ENCODE results near the gene IRX2.

The IRX2 gene

GRCh38 chr5:2732850-2733249 lies 18.6 kb downstream of the IRX2 start:
- Histone ChIP-seq H3K4me1 (ENCODE audit: control insufficient read depth, insufficient read depth, low read length) (no peaks in the 10 kb centered on the region), H3K27me3 (ENCODE audit: control insufficient read depth, insufficient read depth, low read length) (peaks cover 3% of the 10 kb centered on the region), H3K9ac (ENCODE audit: low read length) (no peak overlapping the region), H3K4me3 (ENCODE audit: low read length) (no peak overlapping the region), H3K36me3 (ENCODE audit: control insufficient read depth, insufficient read depth, low read length) (no peaks in the 10 kb centered on the region), H3K27ac (ENCODE audit: low read depth, low read length) (no peak overlapping the region)

DNA sequence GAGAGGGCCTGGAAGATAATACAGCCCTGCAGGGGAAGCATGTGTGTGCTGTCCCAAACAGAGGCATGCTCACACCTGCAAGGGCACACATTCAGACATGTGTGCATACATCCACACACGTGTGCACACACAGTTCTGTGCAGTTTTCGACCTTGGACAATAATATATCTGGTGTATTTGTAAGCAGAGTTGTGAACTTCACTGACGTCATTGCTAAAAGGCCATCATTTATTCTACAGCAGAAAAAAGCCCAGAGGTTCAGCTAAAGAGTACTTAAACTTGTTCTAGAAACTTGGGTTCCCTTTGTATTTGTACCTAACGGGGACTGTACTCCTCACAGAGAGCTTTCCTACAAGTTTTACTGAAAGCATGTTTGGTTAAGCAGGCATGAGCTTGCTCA lies 19.5 kb downstream of the IRX2 start:
- H3K27me3 ChIP-seq (ENCODE audit: control insufficient read depth, insufficient read depth, low read length): peaks cover 3% of the 10 kb centered on the region
- H3K27ac ChIP-seq (ENCODE audit: low read depth, low read length): no peak overlapping the region
- no peak overlapping the region for H3K4me3 ChIP-seq (ENCODE audit: low read length)
- no peaks in the 10 kb centered on the region for H3K36me3 ChIP-seq (ENCODE audit: control insufficient read depth, insufficient read depth, low read length)
- H3K9ac ChIP-seq (ENCODE audit: low read length): no peak overlapping the region
- no peaks in the 10 kb centered on the region for H3K4me1 ChIP-seq (ENCODE audit: control insufficient read depth, insufficient read depth, low read length)

GRCh38 chr5:2729189-2729588 lies 22.3 kb downstream of the IRX2 start:
- no peaks in the 10 kb centered on the region for H3K4me1 ChIP-seq (ENCODE audit: control insufficient read depth, insufficient read depth, low read length)
- H3K27ac ChIP-seq (ENCODE audit: low read depth, low read length): no peak overlapping the region
- no peak overlapping the region for H3K9ac ChIP-seq (ENCODE audit: low read length)
- no peaks in the 10 kb centered on the region for H3K27me3 ChIP-seq (ENCODE audit: control insufficient read depth, insufficient read depth, low read length)
- no peak overlapping the region for H3K4me3 ChIP-seq (ENCODE audit: low read length)
- no peaks in the 10 kb centered on the region for H3K36me3 ChIP-seq (ENCODE audit: control insufficient read depth, insufficient read depth, low read length)

GRCh38 chr5:2727550-2727949 lies 23.9 kb downstream of the IRX2 start:
- no peaks in the 10 kb centered on the region for H3K27me3 ChIP-seq (ENCODE audit: control insufficient read depth, insufficient read depth, low read length)
- no peaks in the 10 kb centered on the region for H3K4me1 ChIP-seq (ENCODE audit: control insufficient read depth, insufficient read depth, low read length)
- no peak overlapping the region for H3K9ac ChIP-seq (ENCODE audit: low read length)
- H3K27ac ChIP-seq (ENCODE audit: low read depth, low read length): no peak overlapping the region
- H3K36me3 ChIP-seq (ENCODE audit: control insufficient read depth, insufficient read depth, low read length): no peaks in the 10 kb centered on the region
- H3K4me3 ChIP-seq (ENCODE audit: low read length): no peak overlapping the region

DNA sequence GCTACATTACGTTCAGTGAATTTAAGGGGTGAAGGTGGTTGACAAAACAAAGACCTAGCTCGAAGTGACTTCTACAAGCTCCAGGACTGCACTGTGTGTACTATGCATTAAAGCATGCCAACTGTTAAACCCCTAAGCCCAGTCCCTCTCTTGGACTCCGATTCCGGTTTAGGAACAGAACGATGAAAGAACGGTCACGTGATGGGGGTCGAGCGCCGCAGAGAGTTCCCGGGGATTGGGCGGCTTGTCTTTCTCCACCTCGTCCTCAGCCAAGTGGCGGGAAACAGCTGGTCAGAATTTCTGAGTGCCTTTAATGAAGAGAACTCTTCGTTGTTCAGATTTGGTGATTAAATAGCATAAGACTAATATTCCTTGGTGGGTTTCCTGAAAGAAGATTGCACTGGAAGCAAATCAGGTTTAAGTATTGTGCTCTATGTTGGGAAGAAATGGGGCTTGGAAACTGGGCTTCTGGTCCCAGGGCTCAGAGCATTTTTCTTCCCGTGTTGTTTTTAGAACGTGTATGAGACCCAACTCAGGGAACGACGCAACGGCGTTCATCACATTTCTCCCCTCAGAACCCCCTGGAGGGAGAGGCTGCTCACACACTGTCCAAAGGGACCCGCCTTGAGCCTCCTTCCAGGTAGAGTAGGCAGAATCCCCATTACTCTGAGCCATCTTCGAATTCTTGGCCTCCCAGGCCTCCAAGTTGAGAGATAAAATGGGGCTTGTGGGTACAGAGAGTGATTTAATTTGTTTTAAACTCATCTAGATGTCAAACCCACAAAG lies 25.3 kb downstream of the IRX2 start:
- H3K9ac ChIP-seq (ENCODE audit: low read length): no peak overlapping the region
- H3K4me3 ChIP-seq (ENCODE audit: low read length): no peak overlapping the region

DNA sequence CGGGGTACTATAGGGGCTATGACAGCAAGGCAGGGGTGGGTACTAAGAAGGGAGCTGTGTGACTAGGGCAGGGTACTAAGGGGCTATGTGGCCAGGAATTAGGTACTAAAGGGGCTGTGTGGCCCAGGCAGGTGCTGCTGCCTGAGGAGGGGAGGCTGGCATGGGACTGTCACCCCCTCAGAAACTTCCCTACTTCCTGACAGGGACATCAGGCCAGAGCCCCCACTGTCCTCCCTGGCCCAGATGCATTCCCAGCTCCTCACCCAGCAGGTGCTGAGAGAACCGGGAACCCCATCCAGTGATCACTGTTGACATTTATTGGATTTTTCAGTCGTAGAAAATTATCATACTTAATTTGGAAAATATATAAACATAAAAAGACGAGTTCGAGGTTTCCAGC lies 26.6 kb downstream of the IRX2 start:
- no peak overlapping the region for H3K4me3 ChIP-seq (ENCODE audit: low read length)
- H3K27me3 ChIP-seq (ENCODE audit: control insufficient read depth, insufficient read depth, low read length): no peaks in the 10 kb centered on the region
- H3K36me3 ChIP-seq (ENCODE audit: control insufficient read depth, insufficient read depth, low read length): no peaks in the 10 kb centered on the region
- no peaks in the 10 kb centered on the region for H3K4me1 ChIP-seq (ENCODE audit: control insufficient read depth, insufficient read depth, low read length)
- H3K27ac ChIP-seq (ENCODE audit: low read depth, low read length): no peak overlapping the region
- H3K9ac ChIP-seq (ENCODE audit: low read length): no peak overlapping the region

More for the DNA sequence above, 25.3 kb downstream of the IRX2 start:
- H3K36me3 ChIP-seq (ENCODE audit: control insufficient read depth, insufficient read depth, low read length): no peaks in the 10 kb centered on the region
- no peaks in the 10 kb centered on the region for H3K27me3 ChIP-seq (ENCODE audit: control insufficient read depth, insufficient read depth, low read length)
- no peaks in the 10 kb centered on the region for H3K4me1 ChIP-seq (ENCODE audit: control insufficient read depth, insufficient read depth, low read length)
- H3K27ac ChIP-seq (ENCODE audit: low read depth, low read length): no peak overlapping the region

DNA sequence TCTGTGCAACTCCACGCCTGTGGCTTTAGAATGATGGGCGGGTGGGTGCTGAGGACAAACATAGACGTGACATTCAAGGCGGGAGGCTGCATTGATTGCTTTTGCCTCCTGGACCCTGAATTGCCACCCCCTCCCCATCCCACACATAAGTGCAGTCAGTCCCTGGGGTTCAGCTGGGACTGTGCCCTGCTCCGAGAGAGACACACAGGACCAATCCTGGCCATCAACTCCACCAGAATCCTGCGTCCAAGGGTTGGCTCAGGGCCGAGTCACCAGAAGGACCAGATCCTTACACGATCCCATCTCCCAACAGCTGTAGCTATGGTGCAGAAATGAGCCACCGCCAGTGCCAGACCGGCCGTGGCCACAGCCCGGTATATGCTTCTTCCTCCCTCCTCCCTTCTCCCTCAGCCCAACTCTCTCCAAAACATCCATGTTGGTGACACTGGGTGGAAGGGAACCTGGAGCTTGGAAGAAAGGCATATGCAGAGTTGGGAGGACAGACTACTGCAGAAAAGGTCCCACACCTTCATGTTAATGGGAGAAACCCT lies 27.4 kb downstream of the IRX2 start:
- H3K27me3 ChIP-seq (ENCODE audit: control insufficient read depth, insufficient read depth, low read length): no peaks in the 10 kb centered on the region
- H3K9ac ChIP-seq (ENCODE audit: low read length): no peak overlapping the region
- no peak overlapping the region for H3K27ac ChIP-seq (ENCODE audit: low read depth, low read length)
- H3K4me3 ChIP-seq (ENCODE audit: low read length): no peak overlapping the region
- no peaks in the 10 kb centered on the region for H3K36me3 ChIP-seq (ENCODE audit: control insufficient read depth, insufficient read depth, low read length)
- H3K4me1 ChIP-seq (ENCODE audit: control insufficient read depth, insufficient read depth, low read length): no peaks in the 10 kb centered on the region

GRCh38 chr5:2722901-2723300 lies 28.6 kb downstream of the IRX2 start:
- no peak overlapping the region for H3K4me3 ChIP-seq (ENCODE audit: low read length)
- H3K36me3 ChIP-seq (ENCODE audit: control insufficient read depth, insufficient read depth, low read length): no peaks in the 10 kb centered on the region
- H3K4me1 ChIP-seq (ENCODE audit: control insufficient read depth, insufficient read depth, low read length): no peaks in the 10 kb centered on the region
- H3K27me3 ChIP-seq (ENCODE audit: control insufficient read depth, insufficient read depth, low read length): no peaks in the 10 kb centered on the region
- no peak overlapping the region for H3K9ac ChIP-seq (ENCODE audit: low read length)
- H3K27ac ChIP-seq (ENCODE audit: low read depth, low read length): no peak overlapping the region

- Histone ChIP-seq H3K27ac (ENCODE audit: low read depth, low read length) (no peak overlapping the region), H3K27me3 (ENCODE audit: control insufficient read depth, insufficient read depth, low read length) (no peaks in the 10 kb centered on the region), H3K36me3 (ENCODE audit: control insufficient read depth, insufficient read depth, low read length) (no peaks in the 10 kb centered on the region), H3K9ac (ENCODE audit: low read length) (no peak overlapping the region), H3K4me1 (ENCODE audit: control insufficient read depth, insufficient read depth, low read length) (no peaks in the 10 kb centered on the region), H3K4me3 (ENCODE audit: low read length) (no peak overlapping the region)
Observed at GRCh38 chr5:2721385-2722138, 29.9 kb downstream of the IRX2 start.

DNA sequence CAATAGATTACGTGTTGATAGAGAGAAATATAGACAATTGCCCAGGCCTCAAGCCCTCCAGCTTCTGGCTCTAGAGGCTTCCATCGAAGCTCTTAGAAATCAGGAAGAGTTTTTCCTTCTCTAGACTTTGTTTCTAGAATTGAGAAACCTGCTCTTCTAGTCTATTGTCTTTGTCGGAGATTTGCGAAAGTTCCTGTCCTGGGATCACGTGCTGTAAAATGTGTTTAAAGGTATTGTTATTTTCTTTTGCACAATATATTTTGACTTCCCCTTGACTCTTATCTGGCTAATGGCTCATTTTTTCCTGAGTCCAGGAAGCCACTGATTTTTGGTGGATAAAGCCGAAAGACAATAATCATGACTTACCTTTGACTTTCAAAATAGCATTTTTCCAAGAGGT lies 32.1 kb downstream of the IRX2 start:
- H3K9ac ChIP-seq (ENCODE audit: low read length): no peak overlapping the region
- no peaks in the 10 kb centered on the region for H3K4me1 ChIP-seq (ENCODE audit: control insufficient read depth, insufficient read depth, low read length)
- no peak overlapping the region for H3K27ac ChIP-seq (ENCODE audit: low read depth, low read length)
- H3K36me3 ChIP-seq (ENCODE audit: control insufficient read depth, insufficient read depth, low read length): no peaks in the 10 kb centered on the region
- no peak overlapping the region for H3K4me3 ChIP-seq (ENCODE audit: low read length)
- H3K27me3 ChIP-seq (ENCODE audit: control insufficient read depth, insufficient read depth, low read length): no peaks in the 10 kb centered on the region

- Histone ChIP-seq H3K27ac (ENCODE audit: low read depth, low read length) (no peak overlapping the region), H3K27me3 (ENCODE audit: control insufficient read depth, insufficient read depth, low read length) (no peaks in the 10 kb centered on the region), H3K36me3 (ENCODE audit: control insufficient read depth, insufficient read depth, low read length) (no peaks in the 10 kb centered on the region), H3K4me3 (ENCODE audit: low read length) (no peak overlapping the region), H3K9ac (ENCODE audit: low read length) (no peak overlapping the region), H3K4me1 (ENCODE audit: control insufficient read depth, insufficient read depth, low read length) (no peaks in the 10 kb centered on the region)
Observed at GRCh38 chr5:2718115-2718514, 33.4 kb downstream of the IRX2 start.

DNA sequence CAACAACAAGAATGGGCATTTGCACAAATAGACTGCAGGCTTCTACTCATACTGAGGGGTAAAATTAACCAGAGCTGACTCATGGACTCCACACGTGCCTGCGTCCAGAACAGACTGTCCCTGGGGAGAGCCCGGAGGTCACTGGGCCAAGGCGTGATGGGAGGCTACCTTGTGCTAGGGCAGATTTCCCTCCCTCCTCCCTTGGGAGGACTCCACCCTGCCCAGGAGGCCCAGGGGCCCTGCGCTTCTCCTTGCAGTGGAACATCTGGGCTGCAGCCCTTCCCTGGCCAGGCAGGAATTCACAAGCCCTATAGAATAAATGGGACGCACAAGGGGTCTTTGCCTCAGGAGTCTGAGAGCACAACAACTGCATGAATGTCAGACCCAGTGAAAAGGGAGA lies 35.6 kb downstream of the IRX2 start:
- H3K27me3 ChIP-seq (ENCODE audit: control insufficient read depth, insufficient read depth, low read length): no peaks in the 10 kb centered on the region
- no peaks in the 10 kb centered on the region for H3K4me1 ChIP-seq (ENCODE audit: control insufficient read depth, insufficient read depth, low read length)
- H3K9ac ChIP-seq (ENCODE audit: low read length): no peak overlapping the region
- no peak overlapping the region for H3K27ac ChIP-seq (ENCODE audit: low read depth, low read length)
- H3K36me3 ChIP-seq (ENCODE audit: control insufficient read depth, insufficient read depth, low read length): no peaks in the 10 kb centered on the region
- no peak overlapping the region for H3K4me3 ChIP-seq (ENCODE audit: low read length)
